Caco-2 (cell line): ENCODE measurements around the gene OR6V1. TPM values are rescaled to one million over a fixed set of nuclear protein-coding genes. Genes with fewer than 3 reads are reported as not detected.
"Not testable (repeated sequence)": the region's sequence is repeated elsewhere in the genome, so short reads cannot be mapped to it uniquely, and the experiment has no call there.

Source experiments
- BruUV-seq: library from RNA; stranded (reverse); fragments of 400-500 nt; replicated peaks from 2 replicates; lab custom pipeline; 2021; lab: Mats Ljungman, UMichigan
- CTCF ChIA-PET: fragments of 300-600 bp; sonication (Branson Sonifier 250); formaldehyde crosslinking; loops from one replicate; lab custom pipeline; 2022; ENCODE audit warnings: antibody characterized with exemption; lab: Charles Lee
- POLR2A ChIA-PET: fragments of 300-600 bp; sonication (Branson Sonifier 250); formaldehyde crosslinking; loops from one replicate; lab custom pipeline; 2022; ENCODE audit warnings: antibody characterized with exemption; lab: Charles Lee
- DNase-seq, 2 experiments: peaks; one replicate each; pipeline versions ENCODE4 v3.0.0 to v3.0.0-alpha.2; 2020 to 2022
- H3K27me3 ChIP-seq: replicated peaks from 2 replicates; pipeline ENCODE4 v1.6.0; 2011; ENCODE audit warnings: low read length; ENCODE audit not compliant: control insufficient read depth, insufficient read depth
- H3K36me3 ChIP-seq: 2 replicates; pipeline ENCODE4 v1.5.1; 2011; ENCODE audit warnings: low read length; ENCODE audit not compliant: control insufficient read depth, insufficient read depth
- H3K4me1 ChIP-seq: fragments of 250-450 bp; sonication (Bioruptor Pico); 2 replicates; pipeline ENCODE4 v1.5.1; 2020; ENCODE audit warnings: mild to moderate bottlenecking
- H3K4me3 ChIP-seq: 2 replicates; pipeline ENCODE4 v1.5.1; 2011; ENCODE audit warnings: low read depth, mild to moderate bottlenecking, control low read depth, low read length
- H3K9me3 ChIP-seq: fragments of 250-450 bp; sonication (Bioruptor Pico); 2 replicates; pipeline ENCODE4 v1.5.1; 2020; ENCODE audit warnings: mild to moderate bottlenecking, moderate library complexity
- H3K27ac Mint-ChIP-seq: one replicate; pipeline ENCODE4 v1.8.0; 2022; ENCODE audit warnings: mixed read lengths; ENCODE audit not compliant: unreplicated experiment
- H3K27me3 Mint-ChIP-seq: one replicate; pipeline ENCODE4 v1.8.0; 2022; ENCODE audit warnings: mixed read lengths; ENCODE audit not compliant: insufficient read depth, unreplicated experiment
- H3K36me3 Mint-ChIP-seq: one replicate; pipeline ENCODE4 v1.8.0; 2022; ENCODE audit warnings: mild to moderate bottlenecking, mixed read lengths; ENCODE audit not compliant: insufficient read depth, unreplicated experiment
- H3K4me1 Mint-ChIP-seq: one replicate; pipeline ENCODE4 v1.8.0; 2022; ENCODE audit warnings: low read depth, mixed read lengths; ENCODE audit not compliant: unreplicated experiment
- H3K4me3 Mint-ChIP-seq: one replicate; pipeline ENCODE4 v1.8.0; 2022; ENCODE audit warnings: mild to moderate bottlenecking, moderate library complexity, mixed read lengths; ENCODE audit not compliant: unreplicated experiment
- H3K9me3 Mint-ChIP-seq: one replicate; pipeline ENCODE4 v1.8.0; 2022; ENCODE audit warnings: mixed read lengths; ENCODE audit not compliant: unreplicated experiment
- intact Hi-C: fragments of 100-400 bp; cut with micrococcal nuclease; formaldehyde crosslinking; loops from one replicate; pipeline ENCODE4 v1.10.0; 2022; ENCODE audit not compliant: unreplicated experiment
- total RNA-seq: library from RNA; stranded (reverse); gene quantifications from 2 replicates; pipeline ENCODE4 v1.2.3, GENCODE V29; 2022
- TF ChIP-seq, protein P1 (sequence below), 2 experiments: fragments of 200-600 bp in 1 of 2; IDR thresholded peaks; 1 replicate in 1 of 2; 2 replicates in 1 of 2; pipeline versions ENCODE4 v1.5.1 to v1.8.0; 2011 to 2022; ENCODE audit warnings: antibody characterized with exemption in 1 of 2, control low read depth in 1 of 2, inconsistent platforms in 1 of 2, low read depth in 1 of 2, low read length in 1 of 2, mild to moderate bottlenecking in 1 of 2, moderate library complexity in 1 of 2; ENCODE audit not compliant: insufficient read depth in 1 of 2, severe bottlenecking in 1 of 2, unreplicated experiment in 1 of 2

The OR6V1 gene
- total RNA-seq, 1 experiment from 2014 or later, result not detected

DNA sequence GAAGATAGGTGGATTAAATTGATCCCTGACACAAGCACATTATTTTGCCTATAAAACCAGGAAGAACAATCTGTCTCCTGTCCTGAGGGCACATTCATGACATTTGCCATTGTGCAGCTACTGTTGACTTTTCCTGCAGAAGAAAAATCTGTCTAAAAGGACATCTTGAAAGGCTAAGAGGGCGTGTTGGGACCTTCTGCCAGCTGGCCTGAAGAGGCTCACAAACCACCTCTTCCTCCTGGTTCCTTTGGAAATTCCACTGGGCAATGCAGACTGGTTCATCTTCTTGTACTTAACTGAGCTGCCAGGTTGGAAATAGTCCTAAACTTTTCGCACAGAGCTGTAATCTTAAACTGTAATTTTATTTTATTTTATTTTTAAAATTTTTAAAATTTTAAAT is 44.0 kb downstream of the OR6V1 start:
- no peaks in the 10 kb centered on the region for H3K36me3 Mint-ChIP-seq
- Histone ChIP-seq H3K4me3 (no peak overlapping the region), H3K9me3 (peaks cover 7% of the 10 kb centered on the region), H3K36me3 (no peaks in the 10 kb centered on the region), H3K27me3 (no peaks in the 10 kb centered on the region), H3K4me1 (no peaks in the 10 kb centered on the region)
- H3K4me1 Mint-ChIP-seq, result no peaks in the 10 kb centered on the region
- no peak for DNase-seq
- H3K4me3 Mint-ChIP-seq, result no peak overlapping the region
- CTCF ChIA-PET, result no interaction called here
- H3K27me3 Mint-ChIP-seq, result peaks cover 2% of the 10 kb centered on the region
- TF ChIP-seq, protein P1, sequence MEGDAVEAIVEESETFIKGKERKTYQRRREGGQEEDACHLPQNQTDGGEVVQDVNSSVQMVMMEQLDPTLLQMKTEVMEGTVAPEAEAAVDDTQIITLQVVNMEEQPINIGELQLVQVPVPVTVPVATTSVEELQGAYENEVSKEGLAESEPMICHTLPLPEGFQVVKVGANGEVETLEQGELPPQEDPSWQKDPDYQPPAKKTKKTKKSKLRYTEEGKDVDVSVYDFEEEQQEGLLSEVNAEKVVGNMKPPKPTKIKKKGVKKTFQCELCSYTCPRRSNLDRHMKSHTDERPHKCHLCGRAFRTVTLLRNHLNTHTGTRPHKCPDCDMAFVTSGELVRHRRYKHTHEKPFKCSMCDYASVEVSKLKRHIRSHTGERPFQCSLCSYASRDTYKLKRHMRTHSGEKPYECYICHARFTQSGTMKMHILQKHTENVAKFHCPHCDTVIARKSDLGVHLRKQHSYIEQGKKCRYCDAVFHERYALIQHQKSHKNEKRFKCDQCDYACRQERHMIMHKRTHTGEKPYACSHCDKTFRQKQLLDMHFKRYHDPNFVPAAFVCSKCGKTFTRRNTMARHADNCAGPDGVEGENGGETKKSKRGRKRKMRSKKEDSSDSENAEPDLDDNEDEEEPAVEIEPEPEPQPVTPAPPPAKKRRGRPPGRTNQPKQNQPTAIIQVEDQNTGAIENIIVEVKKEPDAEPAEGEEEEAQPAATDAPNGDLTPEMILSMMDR (IDR thresholded peaks at IDR 0.05; ENCODE audit: insufficient read depth in 1 of 2, low read depth in 1 of 2, low read length in 1 of 2, severe bottlenecking in 1 of 2, unreplicated experiment in 1 of 2), result no peak
- no peak overlapping the region for H3K27ac Mint-ChIP-seq
- H3K9me3 Mint-ChIP-seq, result peaks cover 22% of the 10 kb centered on the region
- intact Hi-C loops, result no loop called here
- BruUV-seq, result no TSS peak
- POLR2A ChIA-PET, result no interaction called here

DNA sequence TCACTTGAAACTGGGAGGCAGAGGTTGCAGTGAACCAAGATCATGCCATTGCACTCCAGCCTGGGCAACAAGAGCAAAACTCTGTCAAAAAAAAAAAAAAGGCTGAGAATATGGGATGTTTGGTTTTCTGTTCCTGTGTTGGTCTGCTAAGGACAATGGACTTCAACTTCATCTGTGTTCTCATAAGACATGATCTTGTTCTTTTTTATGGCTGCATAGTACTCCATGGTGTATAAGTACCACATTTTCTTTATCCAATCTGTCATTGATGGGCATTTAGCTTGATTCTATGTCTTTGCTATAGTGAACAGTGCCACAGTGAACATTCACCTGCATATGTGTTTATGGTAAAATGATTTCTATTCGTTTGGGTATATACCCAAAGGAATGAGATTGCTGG is 47.4 kb downstream of the OR6V1 start:
- H3K27ac Mint-ChIP-seq, H3K4me1 ChIP-seq, H3K27me3 ChIP-seq, CTCF ChIA-PET, H3K4me3 Mint-ChIP-seq, BruUV-seq, DNase-seq, H3K4me1 Mint-ChIP-seq, intact Hi-C loops, POLR2A ChIA-PET, H3K27me3 Mint-ChIP-seq, H3K36me3 Mint-ChIP-seq, H3K36me3 ChIP-seq, H3K4me3 ChIP-seq: not testable (repeated sequence)
- H3K9me3 Mint-ChIP-seq, result peaks cover 22% of the 10 kb centered on the region
- H3K9me3 ChIP-seq, result peaks cover 15% of the 10 kb centered on the region

Other genes with a start within 250 kb of the OR6V1 start
- 2.7 and 3.9 TPM in 2 replicates for gene EPHB6, start 197.3 kb upstream of the OR6V1 start, total RNA-seq
- gene TRPV6, start 166.6 kb upstream of the OR6V1 start, total RNA-seq, result 2.3 and 4.0 TPM in 2 replicates
- not detected in 2 replicates for gene TRPV5, start 118.6 kb upstream of the OR6V1 start, total RNA-seq
- not detected in 2 replicates for gene LLCFC1, start 112.9 kb upstream of the OR6V1 start, total RNA-seq
- 0.35 TPM in 1 of 2 replicates, not detected in the other for gene KEL, start 90.0 kb upstream of the OR6V1 start, total RNA-seq
- not detected in 2 replicates for gene OR9A2, start 25.2 kb upstream of the OR6V1 start, total RNA-seq
- gene PIP, start 79.7 kb downstream of the OR6V1 start, total RNA-seq, result not detected in 2 replicates
- gene TAS2R39, start 131.1 kb downstream of the OR6V1 start, total RNA-seq, result not detected in 2 replicates
- gene TAS2R40, start 169.7 kb downstream of the OR6V1 start, total RNA-seq, result not detected in 2 replicates
- 127 and 134 TPM in 2 replicates for gene GSTK1, start 211.1 kb downstream of the OR6V1 start, total RNA-seq
- 19.1 and 26.2 TPM in 2 replicates for gene TMEM139, start 232.6 kb downstream of the OR6V1 start, total RNA-seq
- gene CASP2, start 236.0 kb downstream of the OR6V1 start, total RNA-seq, result 51.7 and 62.0 TPM in 2 replicates